ENCODE data around the gene HMGB2.

Gene HMGB2

DNA sequence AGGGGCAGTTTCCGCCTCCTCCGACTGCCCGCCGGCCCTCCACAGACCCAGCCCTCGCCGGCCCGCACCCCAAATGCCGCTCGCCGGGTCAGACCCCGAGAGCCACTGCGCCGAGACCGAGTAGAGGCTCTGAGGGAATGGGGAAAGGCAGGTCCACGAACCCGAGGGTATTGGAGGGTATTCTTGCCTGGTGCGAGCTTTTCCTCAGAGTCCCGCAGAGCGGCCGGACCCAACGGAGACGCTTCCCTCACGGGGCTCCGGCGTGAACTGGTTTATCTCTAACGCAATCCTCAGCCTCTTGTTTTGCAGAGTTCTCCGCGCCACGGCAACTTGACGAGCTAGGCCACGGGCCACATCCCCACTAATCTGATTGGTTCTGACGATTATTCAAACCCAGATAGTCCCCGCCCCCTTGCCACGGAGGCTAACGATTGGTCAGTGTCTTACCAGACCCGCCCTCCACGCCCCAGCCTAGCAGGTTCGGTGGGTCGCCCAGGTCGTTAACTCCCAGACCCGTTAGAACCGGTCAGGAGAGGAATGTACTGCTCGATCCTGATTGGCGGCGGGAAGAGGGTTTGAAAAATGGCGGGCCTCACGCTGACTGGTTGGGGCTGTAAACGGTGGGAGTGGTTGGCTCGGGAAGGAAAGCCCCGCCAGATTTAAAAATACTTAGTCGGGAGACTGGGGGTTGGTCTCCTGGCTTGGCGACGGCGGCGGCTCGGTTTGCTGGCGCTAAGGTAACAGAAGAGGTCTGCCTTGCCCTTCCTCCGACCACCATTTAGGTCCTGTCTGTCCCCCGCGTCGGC, at the start of gene HMGB2:
TSS of gene HMGB2 (minus strand) at position 274 of the 806 bp plus-strand sequence. CDS start 709 bp downstream, outside the sequence.
- peak within 1 kb of the TSS; percentile 94 for H3K4me3 Mint-ChIP-seq
- peaks cover 35% of the 10 kb centered on the region for H3K36me3 Mint-ChIP-seq (ENCODE audit: low read depth)
- no peaks in the 10 kb centered on the region for H3K9me3 Mint-ChIP-seq
- H3K27me3 Mint-ChIP-seq (ENCODE audit: low read depth), result no peaks in the 10 kb centered on the region
- peak within 1 kb of the TSS; percentile 98 for H3K27ac Mint-ChIP-seq
- H3K4me1 Mint-ChIP-seq (ENCODE audit: low read depth), result peaks cover 48% of the 10 kb centered on the region

DNA sequence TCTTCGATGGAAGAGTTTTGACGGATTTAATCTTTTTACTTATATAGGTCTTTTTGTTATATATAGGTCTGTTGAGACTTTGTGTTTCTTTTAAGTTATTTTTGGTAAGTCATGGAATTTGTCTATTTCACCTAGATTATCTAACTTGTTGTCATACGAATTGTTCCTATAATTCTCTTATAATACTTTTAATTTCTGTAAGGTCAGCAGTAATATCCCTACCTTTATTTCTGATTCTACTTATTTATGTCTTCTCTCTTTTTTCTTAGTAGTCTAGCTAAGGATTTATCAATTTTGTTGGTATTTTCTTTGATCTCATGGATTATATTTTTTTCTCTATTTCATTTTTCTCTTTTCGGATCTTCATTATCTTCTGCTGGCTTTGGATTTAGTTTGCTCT, 48.2 kb upstream of the HMGB2 start:
- Mint-ChIP-seq H3K27me3 (ENCODE audit: low read depth) (no peaks in the 10 kb centered on the region), H3K9me3 (no peaks in the 10 kb centered on the region), H3K27ac (no peak overlapping the region)

DNA sequence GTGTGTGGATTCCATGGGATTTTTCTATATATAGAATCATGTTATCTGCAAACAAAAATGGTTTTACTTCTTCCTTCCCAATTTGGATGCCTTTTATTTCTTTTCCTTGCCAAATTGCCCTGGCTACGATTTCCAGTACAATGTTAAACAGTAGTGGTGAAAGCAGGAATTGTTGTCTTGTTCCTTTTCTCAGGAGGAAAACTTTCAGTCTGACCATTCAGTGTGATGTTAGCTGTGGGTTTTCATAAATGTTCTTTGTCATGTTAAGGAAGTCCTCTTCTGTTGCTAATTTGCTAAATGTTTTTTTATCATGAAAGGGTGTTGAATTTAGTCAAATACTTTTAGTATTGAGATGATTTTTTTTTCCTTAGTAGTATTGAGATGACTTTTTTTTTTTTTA, 47.5 kb upstream of the HMGB2 start:
- H3K27ac Mint-ChIP-seq, result no peak overlapping the region
- H3K4me1 Mint-ChIP-seq (ENCODE audit: low read depth), result peaks cover 4% of the 10 kb centered on the region

More for the DNA sequence above, 48.2 kb upstream of the HMGB2 start:
- Mint-ChIP-seq H3K4me1 (ENCODE audit: low read depth) (peaks cover 4% of the 10 kb centered on the region), H3K4me3 (no peak overlapping the region), H3K36me3 (ENCODE audit: low read depth) (peaks cover 5% of the 10 kb centered on the region)

DNA sequence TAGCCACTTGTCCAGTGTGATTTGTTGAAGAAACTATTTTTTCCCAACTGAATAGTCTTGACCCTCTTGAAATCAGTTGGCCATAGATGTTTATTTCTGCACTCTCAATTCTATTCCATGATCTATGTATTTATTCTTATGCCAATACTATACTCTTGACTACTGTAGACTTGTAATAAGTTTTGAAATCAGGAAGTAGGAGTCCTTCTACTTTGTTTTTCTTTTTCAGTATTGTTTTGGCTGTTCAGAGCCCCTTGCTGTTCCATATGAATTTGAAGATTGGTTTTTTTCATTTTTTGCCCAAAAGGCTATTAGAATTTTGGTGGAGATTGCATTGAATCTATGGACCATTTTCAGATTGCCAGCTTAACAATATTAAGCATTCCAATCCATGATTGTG, 46.8 kb upstream of the HMGB2 start:
- Mint-ChIP-seq H3K27ac (no peak overlapping the region), H3K4me1 (ENCODE audit: low read depth) (peaks cover 2% of the 10 kb centered on the region), H3K36me3 (ENCODE audit: low read depth) (peaks cover 8% of the 10 kb centered on the region), H3K4me3 (no peak overlapping the region), H3K27me3 (ENCODE audit: low read depth) (no peaks in the 10 kb centered on the region), H3K9me3 (no peaks in the 10 kb centered on the region)

More for the DNA sequence above, 47.5 kb upstream of the HMGB2 start:
- peaks cover 5% of the 10 kb centered on the region for H3K36me3 Mint-ChIP-seq (ENCODE audit: low read depth)
- H3K9me3 Mint-ChIP-seq, result no peaks in the 10 kb centered on the region
- H3K4me3 Mint-ChIP-seq, result no peak overlapping the region
- no peaks in the 10 kb centered on the region for H3K27me3 Mint-ChIP-seq (ENCODE audit: low read depth)

DNA sequence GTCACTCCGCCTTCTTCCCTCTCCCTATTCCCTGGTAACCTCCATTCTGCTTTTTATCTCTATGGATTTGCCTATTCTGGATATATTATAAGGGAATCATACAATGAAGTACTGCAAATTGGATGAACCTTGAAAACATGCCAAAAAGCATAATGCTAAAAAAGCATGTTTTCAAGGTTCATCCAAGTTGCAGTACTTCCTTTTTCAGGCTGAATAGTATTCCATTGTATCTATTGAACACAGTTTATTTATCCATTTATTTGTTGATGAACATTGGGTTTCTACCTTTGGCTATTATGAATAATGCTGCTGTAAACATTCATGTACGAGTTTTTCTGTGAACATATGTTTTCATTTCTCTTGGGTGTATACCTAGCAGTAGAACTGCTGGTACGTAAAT, 45.8 kb upstream of the HMGB2 start:
- H3K4me3 Mint-ChIP-seq, result no peak overlapping the region
- H3K4me1 Mint-ChIP-seq (ENCODE audit: low read depth), result peaks cover 4% of the 10 kb centered on the region
- peaks cover 10% of the 10 kb centered on the region for H3K36me3 Mint-ChIP-seq (ENCODE audit: low read depth)
- no peaks in the 10 kb centered on the region for H3K9me3 Mint-ChIP-seq
- H3K27ac Mint-ChIP-seq, result no peak overlapping the region
- no peaks in the 10 kb centered on the region for H3K27me3 Mint-ChIP-seq (ENCODE audit: low read depth)

DNA sequence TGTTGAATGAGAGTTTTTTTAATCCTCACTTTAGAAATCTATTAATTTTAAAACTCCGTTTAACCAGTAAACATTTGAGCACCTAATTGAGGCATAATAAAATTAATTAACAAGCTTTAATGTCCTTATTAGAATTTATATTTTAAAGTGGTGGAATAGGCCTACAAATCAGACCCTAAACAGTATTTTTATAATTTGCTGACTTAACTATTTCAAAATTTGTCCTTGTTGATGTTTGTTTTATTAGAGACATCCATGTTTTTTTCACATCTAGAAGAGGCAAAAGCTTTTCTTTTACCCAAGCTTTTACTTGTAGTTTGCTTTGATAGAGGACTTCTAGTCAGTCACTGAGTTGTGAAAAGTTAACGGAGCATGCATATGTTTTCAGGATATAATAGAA, 40.4 kb upstream of the HMGB2 start:
- H3K27me3 Mint-ChIP-seq (ENCODE audit: low read depth), result no peaks in the 10 kb centered on the region
- H3K4me1 Mint-ChIP-seq (ENCODE audit: low read depth), result peaks cover 15% of the 10 kb centered on the region
- no peak overlapping the region for H3K4me3 Mint-ChIP-seq
- peaks cover 12% of the 10 kb centered on the region for H3K36me3 Mint-ChIP-seq (ENCODE audit: low read depth)
- no peaks in the 10 kb centered on the region for H3K9me3 Mint-ChIP-seq
- H3K27ac Mint-ChIP-seq, result no peak overlapping the region

DNA sequence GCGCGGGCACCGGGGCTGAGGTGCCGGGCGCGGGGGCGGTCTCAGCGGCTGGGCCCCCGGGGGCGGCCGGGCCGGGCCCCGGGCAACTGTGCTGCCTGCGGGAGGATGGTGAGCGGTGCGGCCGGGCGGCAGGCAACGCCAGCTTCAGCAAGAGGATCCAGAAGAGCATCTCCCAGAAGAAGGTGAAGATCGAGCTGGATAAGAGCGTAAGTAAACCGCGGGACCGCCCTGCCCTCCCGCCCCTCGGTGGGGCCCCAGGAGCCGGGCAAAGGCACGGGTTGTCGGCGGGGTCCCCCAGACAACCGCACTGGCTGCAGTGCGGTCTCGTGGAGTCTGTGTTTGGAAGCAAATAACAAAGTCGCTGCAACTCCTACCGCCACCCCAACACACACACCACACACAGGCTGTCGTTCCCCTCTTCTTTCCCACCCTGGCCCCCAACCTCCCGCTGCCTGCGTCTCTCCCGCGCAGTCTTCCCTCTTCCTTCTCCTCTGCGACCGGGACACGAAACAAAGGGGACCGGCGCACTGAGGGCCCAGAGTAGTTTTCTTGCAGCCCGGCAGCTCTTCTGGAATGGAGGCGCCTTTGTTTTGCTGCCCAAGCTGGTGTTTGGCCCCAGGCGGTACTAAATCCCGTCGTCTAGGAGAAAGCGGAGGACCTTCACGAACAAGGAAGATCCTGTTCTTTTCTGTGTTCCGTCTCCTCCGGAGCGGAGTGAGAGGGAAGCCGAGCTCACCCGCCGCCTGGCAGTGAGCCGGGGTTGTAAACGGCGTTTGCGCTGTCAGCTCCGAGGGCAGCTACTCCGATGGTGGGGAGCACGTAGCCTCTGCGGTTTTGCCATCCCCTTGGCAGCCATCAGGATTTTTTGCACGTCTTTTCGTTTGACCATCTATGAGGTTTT, 37.4 kb upstream of the HMGB2 start:
- H3K27ac Mint-ChIP-seq, result peak overlapping the region; percentile 88
- peak overlapping the region; percentile 92 for H3K4me3 Mint-ChIP-seq
- peaks cover 12% of the 10 kb centered on the region for H3K36me3 Mint-ChIP-seq (ENCODE audit: low read depth)
- peaks cover 31% of the 10 kb centered on the region for H3K4me1 Mint-ChIP-seq (ENCODE audit: low read depth)
- H3K9me3 Mint-ChIP-seq, result no peaks in the 10 kb centered on the region
- no peaks in the 10 kb centered on the region for H3K27me3 Mint-ChIP-seq (ENCODE audit: low read depth)

DNA sequence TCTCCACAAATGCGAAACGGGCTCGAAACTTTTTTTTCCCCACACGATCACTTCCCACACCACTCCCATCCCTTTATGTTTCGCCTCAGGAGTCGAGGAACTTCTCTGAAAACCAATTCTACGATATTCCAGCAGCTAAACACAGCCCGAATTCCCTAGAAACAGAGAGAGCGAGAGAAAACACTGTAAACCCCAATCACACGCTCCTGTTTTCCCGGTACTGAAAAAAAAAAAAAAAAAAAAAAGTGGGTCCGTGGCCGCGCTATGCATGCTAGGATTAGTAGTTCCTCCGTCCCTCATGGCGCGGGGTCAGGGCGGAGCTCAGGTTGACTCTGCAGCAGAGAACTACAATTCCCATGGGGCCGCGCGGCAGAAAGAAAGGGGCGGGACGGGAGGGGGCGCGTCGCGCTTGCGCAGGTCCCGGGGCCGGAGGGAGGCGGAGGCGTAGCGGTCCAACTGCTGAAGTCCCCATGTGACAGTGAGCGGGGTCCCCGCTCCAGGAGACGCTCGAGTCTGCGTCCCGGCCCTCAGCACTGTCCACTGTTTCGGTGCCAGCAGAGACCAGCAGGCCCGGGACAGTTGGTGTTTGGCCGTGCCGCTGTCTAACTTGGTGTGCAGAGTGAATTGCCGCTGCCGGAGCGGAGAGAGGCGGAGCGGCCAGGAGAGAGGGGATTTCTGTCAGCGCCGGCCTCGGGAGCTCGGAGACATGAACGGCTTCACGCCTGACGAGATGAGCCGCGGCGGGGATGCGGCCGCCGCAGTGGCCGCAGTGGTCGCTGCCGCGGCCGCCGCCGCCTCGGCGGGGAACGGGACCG, 36.5 kb upstream of the HMGB2 start, which contains the start of gene SAP30:
TSS of gene SAP30 (plus strand) at position 478 of the 815 bp plus-strand sequence. CDS start at position 707, 229 bp downstream.
- Mint-ChIP-seq H3K4me1 (ENCODE audit: low read depth) (peaks cover 38% of the 10 kb centered on the region), H3K4me3 (peak within 1 kb of the TSS; percentile 100), H3K27me3 (ENCODE audit: low read depth) (no peaks in the 10 kb centered on the region), H3K36me3 (ENCODE audit: low read depth) (peaks cover 7% of the 10 kb centered on the region), H3K27ac (peak within 1 kb of the TSS; percentile 99), H3K9me3 (no peaks in the 10 kb centered on the region)

DNA sequence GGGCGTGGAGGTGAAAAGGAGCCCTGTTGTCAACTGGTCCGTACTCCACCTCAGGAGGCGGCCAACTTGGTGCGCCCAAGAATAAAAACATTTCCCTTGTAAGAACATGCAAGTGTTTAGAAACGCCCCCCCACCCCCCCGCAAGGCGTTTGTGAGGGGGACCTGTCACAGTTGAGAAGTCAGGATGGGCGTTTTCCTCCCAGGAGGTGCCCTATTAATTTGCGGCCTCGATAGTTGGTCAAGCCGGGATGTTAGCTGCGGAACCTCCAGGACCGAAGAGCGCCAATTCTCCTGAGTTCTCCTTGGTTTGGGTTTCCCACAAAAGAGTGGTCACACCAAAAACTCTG, 35.9 kb upstream of the HMGB2 start:
- Mint-ChIP-seq H3K27ac (peak overlapping the region; percentile 99), H3K9me3 (no peaks in the 10 kb centered on the region), H3K27me3 (ENCODE audit: low read depth) (no peaks in the 10 kb centered on the region), H3K4me1 (ENCODE audit: low read depth) (peaks cover 44% of the 10 kb centered on the region), H3K4me3 (peak overlapping the region; percentile 100), H3K36me3 (ENCODE audit: low read depth) (peaks cover 7% of the 10 kb centered on the region)

DNA sequence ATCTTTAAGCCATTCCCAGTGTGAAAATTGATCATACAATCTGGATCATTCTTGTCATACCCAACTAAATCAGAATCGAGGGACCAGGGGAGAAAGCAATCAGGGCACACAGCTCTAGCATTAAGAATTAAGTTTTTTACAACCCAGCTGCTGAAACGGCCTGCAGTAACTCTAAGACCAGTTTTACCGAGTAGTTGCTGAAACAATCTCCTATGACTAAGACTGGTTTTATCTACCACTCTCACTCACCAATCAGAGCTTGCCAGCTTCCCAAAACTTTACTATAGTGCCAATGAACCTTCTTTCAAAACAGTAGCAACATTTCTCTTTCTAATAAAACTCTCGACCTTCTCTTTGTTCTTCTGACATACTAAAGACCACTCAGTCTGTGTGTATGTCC, 33.8 kb upstream of the HMGB2 start:
- H3K36me3 Mint-ChIP-seq (ENCODE audit: low read depth), result peaks cover 4% of the 10 kb centered on the region
- H3K9me3 Mint-ChIP-seq, result no peaks in the 10 kb centered on the region
- peak overlapping the region; percentile 44 for H3K27ac Mint-ChIP-seq
- peaks cover 37% of the 10 kb centered on the region for H3K4me1 Mint-ChIP-seq (ENCODE audit: low read depth)
- peak overlapping the region; percentile 59 for H3K4me3 Mint-ChIP-seq
- no peaks in the 10 kb centered on the region for H3K27me3 Mint-ChIP-seq (ENCODE audit: low read depth)

DNA sequence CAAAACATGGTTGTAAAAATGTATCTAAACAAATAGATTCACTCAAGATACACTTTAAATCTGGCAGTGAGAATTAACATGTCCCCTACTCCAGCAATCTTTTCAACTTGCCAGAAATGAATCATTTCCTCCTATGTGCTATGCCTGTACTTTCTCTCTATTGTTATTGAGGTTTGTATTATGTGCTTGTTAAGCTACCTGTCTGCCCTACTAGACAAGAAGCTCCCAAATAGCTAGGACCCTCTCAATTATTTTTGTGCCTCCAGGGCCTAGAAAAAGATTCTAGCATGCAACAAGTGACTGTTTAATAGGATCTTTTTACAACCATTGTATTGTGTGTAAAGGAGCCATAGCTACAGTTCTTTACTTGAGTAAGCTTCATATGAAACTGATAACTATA, 33.1 kb upstream of the HMGB2 start:
- Mint-ChIP-seq H3K4me3 (peak overlapping the region; percentile 59), H3K36me3 (ENCODE audit: low read depth) (peaks cover 6% of the 10 kb centered on the region), H3K9me3 (no peaks in the 10 kb centered on the region), H3K27ac (peak overlapping the region; percentile 71), H3K4me1 (ENCODE audit: low read depth) (peaks cover 36% of the 10 kb centered on the region), H3K27me3 (ENCODE audit: low read depth) (no peaks in the 10 kb centered on the region)

DNA sequence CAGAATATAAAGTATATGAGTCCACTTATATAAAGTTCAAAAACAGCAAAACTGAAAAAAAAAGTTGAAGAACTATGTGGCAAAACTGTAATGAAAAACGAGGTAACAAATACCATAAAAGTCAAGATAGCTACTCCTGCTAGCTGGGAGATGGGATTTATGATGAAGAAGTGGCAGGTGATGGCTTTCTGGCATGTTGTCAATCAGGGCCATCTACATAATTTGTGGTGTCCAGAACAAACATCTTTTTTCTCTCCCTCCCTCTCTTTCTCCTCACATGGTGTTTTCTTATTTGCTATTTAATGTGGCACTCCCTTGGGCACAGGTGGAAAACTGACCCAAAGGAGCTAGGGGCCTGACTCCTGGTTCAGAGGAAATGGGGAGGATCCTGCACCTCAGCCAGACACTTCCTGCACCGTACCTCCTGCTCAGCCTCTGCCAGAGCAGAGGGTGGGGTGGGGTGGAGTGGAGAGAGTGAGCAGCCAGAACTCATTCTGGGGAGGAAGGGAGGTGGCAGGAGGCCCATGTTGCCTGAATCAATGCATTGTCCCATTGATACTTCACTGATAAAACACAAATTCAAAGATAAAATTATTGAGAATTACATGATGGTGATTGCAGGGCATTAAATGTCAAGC, 31.3 kb upstream of the HMGB2 start:
- peak overlapping the region; percentile 55 for H3K27ac Mint-ChIP-seq
- peaks cover 5% of the 10 kb centered on the region for H3K36me3 Mint-ChIP-seq (ENCODE audit: low read depth)
- H3K27me3 Mint-ChIP-seq (ENCODE audit: low read depth), result peaks cover 4% of the 10 kb centered on the region
- peak overlapping the region; percentile 25 for H3K4me3 Mint-ChIP-seq
- H3K4me1 Mint-ChIP-seq (ENCODE audit: low read depth), result peaks cover 36% of the 10 kb centered on the region
- no peaks in the 10 kb centered on the region for H3K9me3 Mint-ChIP-seq

DNA sequence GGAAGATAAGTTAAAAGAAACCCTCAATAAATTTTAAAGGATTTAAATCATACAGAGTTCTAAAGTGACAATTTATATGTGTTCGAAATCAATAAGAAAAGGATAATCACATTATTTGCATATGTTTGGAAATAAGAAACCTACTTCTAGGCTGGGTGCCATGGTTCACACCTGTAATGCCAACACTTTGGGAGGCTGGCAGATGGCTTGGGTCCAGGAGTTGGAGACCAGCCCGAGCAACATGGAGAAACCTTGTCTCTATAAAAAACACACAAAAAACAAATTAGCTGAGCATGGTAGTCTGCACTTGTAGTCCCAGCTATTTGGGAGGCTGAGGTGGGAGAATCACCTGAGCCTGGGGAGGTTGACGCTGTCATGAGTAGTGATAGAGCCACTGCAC, 28.5 kb upstream of the HMGB2 start:
- no peak overlapping the region for H3K4me3 Mint-ChIP-seq
- H3K36me3 Mint-ChIP-seq (ENCODE audit: low read depth), result peaks cover 5% of the 10 kb centered on the region
- peaks cover 4% of the 10 kb centered on the region for H3K27me3 Mint-ChIP-seq (ENCODE audit: low read depth)
- H3K4me1 Mint-ChIP-seq (ENCODE audit: low read depth), result peaks cover 27% of the 10 kb centered on the region
- peaks cover 3% of the 10 kb centered on the region for H3K9me3 Mint-ChIP-seq
- no peak overlapping the region for H3K27ac Mint-ChIP-seq

Data from T-helper 1 cell treated with Interleukin-12 subunit alpha and Interleukin-12 subunit beta and Interleukin-4 antibody, amounts not matched to agents 30 μg/mL and 1 μg/mL, for 36 hours (primary cell).